ENCODE measurements around the gene PFKP.
A peak's percentile ranks its signal among the peaks of the same experiment; 100 is the strongest.

The PFKP gene

GRCh38 chr10:3095373-3096139 is 28.2 kb downstream of the PFKP start (continued):
- TF ChIP-seq ZNF311 (tag by site-specific recombination; IDR thresholded peaks at IDR 0.05; ENCODE audit: borderline replicate concordance) (no peak), ZNF560 (tag by site-specific recombination; IDR thresholded peaks at IDR 0.05; ENCODE audit: borderline replicate concordance) (no peak), ZNF558 (tag by site-specific recombination; IDR thresholded peaks at IDR 0.05) (peak; percentile 35; the same call in 1 of the 2 replicates), ZFP37 (tag by site-specific recombination; IDR thresholded peaks at IDR 0.05) (0 out of 2 replicates have a peak, but pooled peaks have one; percentile 25), ZSCAN23 (tag by site-specific recombination; IDR thresholded peaks at IDR 0.05) (no peak), PRDM1 (tag by site-specific recombination; IDR thresholded peaks at IDR 0.05) (peak; percentile 80), ZNF660 (tag by site-specific recombination; IDR thresholded peaks at IDR 0.05) (peak; percentile 49; the same call in 1 of the 2 replicates), INSM2 (tag by site-specific recombination; IDR thresholded peaks at IDR 0.05) (peak; percentile 81), ZNF792 (tag by site-specific recombination; IDR thresholded peaks at IDR 0.05) (no peak), SP2 (tag by site-specific recombination; IDR thresholded peaks at IDR 0.05) (no peak), TSHZ1 (tag by site-specific recombination; IDR thresholded peaks at IDR 0.05; ENCODE audit: borderline replicate concordance) (peak; percentile 53; the same call in 1 of the 2 replicates), GLIS2 (tag by site-specific recombination; IDR thresholded peaks at IDR 0.05) (no peak), ZNF37A (tag by site-specific recombination; IDR thresholded peaks at IDR 0.05) (no peak), PRDM10 (tag by site-specific recombination; IDR thresholded peaks at IDR 0.05) (peak; percentile 72), ZBTB44 (tag by site-specific recombination; IDR thresholded peaks at IDR 0.05) (peak; percentile 81), ZNF19 (tag by site-specific recombination; IDR thresholded peaks at IDR 0.05; ENCODE audit: low read depth) (no peak), ZNF366 (tag by site-specific recombination; conservative IDR thresholded peaks at IDR 0.05) (peak; percentile 74; the same call in 1 of the 2 replicates), ZNF501 (tag by site-specific recombination; IDR thresholded peaks at IDR 0.05) (0 out of 2 replicates have a peak, but pooled peaks have one; percentile 33), PRDM6 (tag by site-specific recombination; IDR thresholded peaks at IDR 0.05) (peak; percentile 94), ZXDB (tag by site-specific recombination; IDR thresholded peaks at IDR 0.05) (0 out of 2 replicates have a peak, but pooled peaks have one; percentile 31), ZNF394 (tag by site-specific recombination; IDR thresholded peaks at IDR 0.05; ENCODE audit: borderline replicate concordance) (peak; percentile 39; the same call in 1 of the 2 replicates), ZBTB8A (tag by site-specific recombination; IDR thresholded peaks at IDR 0.05) (peak; percentile 79), ZNF639 (tag by site-specific recombination; IDR thresholded peaks at IDR 0.05) (peak; percentile 78; the same call in 1 of the 2 replicates), ZNF768 (tag by site-specific recombination; IDR thresholded peaks at IDR 0.05) (no peak), ZNF175 (tag by site-specific recombination; IDR thresholded peaks at IDR 0.05) (no peak), ZBTB21 (tag by site-specific recombination; IDR thresholded peaks at IDR 0.05) (no peak)

Measured in HEK293 (cell line).